HG02938 (cell line): ENCODE data around the gene P4HB.

ENCODE experiments used
- ATAC-seq: cut with Tn5 transposase; IDR thresholded peaks from one replicate; pipeline ENCODE4 v1.9.1; 2021; ENCODE audit warnings: mild to moderate bottlenecking, moderate library complexity; ENCODE audit not compliant: unreplicated experiment

The P4HB gene

DNA sequence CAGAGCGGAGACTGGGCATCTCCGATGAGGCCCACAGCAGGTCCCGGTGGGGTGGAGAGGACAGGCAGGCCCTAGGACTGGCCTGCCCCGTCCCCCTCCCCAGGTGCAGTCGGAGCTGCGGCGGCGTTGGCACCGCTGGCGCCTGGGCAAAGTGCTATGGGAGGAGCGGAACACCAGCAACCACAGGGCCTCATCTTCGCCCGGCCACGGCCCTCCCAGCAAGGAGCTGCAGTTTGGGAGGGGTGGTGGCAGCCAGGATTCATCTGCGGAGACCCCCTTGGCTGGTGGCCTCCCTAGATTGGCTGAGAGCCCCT, 47.0 kb downstream of the P4HB start:
- ATAC-seq, result no peak

DNA sequence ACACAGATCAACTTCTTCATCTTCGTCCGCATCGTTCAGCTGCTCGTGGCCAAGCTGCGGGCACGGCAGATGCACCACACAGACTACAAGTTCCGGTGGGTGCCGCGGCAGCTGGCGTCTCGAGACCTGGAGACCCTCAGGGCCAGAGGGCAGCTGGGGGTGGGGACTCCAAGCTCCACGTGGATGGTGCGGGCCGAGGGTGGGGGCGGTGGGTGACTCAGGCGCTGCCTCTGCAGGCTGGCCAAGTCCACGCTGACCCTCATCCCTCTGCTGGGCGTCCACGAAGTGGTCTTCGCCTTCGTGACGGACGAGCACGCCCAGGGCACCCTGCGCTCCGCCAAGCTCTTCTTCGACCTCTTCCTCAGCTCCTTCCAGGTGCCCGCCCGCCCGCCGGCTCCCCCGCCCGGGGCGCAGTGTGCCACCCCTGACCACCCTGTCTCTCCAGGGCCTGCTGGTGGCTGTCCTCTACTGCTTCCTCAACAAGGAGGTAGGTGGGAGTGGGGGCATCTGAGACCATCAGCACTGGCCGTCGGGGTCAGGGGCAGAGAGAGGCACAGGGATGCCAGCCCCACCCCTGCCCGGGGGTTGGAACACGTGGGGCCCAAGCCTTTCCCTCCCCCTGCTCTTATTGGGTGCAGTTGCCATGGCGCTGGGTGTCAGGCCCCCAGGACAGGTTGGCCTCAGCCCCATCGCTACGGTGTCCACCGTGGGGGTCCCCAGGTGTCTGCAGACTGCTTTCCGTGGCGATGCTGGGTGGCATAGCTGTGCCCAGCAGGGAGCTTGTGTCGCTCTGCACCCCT, 47.6 kb downstream of the P4HB start:
- ATAC-seq, result no peak

DNA sequence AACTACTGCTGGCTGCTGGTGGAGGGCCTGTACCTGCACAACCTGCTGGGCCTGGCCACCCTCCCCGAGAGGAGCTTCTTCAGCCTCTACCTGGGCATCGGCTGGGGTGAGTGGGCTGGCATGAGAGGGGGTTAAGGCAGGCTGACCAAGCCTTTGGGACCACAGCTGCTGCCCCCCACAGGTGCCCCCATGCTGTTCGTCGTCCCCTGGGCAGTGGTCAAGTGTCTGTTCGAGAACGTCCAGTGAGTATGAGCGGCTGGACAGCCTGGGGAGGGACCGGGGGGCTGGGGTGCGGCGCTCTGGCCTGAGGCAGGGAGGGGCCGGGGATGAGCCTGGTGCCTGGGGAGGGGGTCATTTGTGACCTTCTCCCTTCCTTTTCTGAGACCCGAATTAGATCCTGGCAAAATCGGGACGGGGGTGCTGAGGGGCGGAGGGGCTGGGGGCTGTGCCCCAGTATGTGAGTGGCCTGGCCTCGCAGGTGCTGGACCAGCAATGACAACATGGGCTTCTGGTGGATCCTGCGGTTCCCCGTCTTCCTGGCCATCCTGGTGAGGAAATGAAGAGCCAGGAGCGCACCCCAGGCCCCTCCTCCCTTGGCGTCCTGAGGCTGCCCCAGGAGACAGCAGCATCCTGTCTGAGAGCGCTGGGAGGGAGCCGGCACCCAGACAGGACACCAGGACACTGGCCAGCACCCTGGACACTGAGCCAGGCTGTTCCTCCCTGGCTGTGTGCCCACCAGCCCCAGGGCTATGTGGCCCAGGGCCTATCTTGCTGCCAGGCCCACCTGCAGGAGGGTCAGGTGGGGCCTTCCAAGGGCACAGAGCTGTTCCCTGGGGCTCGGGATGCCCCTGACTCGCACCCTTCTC, 48.4 kb downstream of the P4HB start:
- ATAC-seq, result no peak

- no peak for ATAC-seq
Measured at GRCh38 chr17:81810892-81811704, 49.2 kb downstream of the P4HB start.

DNA sequence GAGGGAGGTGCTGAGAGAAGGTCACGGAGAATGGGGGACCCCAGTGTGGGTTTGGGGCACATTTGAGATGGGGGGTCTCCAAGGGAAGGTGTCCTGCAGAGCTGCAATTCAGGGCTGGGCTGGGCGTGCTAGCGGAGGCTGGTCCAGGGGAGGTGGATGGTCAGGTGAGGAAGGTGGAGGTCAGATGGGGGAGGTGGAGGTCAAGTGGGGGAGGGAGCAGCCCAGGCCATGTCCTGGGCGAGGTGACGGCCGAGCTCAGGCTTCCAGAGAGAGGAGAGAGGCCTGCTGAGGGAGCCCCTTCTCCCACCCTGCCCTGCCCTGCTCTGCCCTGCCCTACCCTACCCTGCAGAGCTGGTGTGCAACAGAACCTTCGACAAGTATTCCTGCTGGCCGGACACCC, 49.9 kb downstream of the P4HB start:
- no peak for ATAC-seq

DNA sequence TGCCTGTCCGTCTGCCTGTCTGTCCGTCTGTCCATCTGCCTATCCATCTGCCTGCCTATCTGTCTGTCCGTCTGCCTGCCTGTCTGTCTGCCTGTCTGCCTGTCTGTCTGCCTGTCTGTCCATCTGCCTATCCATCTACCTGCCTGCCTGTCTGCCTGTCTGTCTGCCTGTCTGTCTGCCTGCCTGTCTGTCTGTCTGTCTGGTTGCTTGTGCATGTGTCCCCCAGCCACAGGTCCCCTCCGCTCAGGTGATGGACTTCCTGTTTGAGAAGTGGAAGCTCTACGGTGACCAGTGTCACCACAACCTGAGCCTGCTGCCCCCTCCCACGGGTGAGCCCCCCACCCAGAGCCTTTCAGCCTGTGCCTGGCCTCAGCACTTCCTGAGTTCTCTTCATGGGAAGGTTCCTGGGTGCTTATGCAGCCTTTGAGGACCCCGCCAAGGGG, 50.8 kb downstream of the P4HB start:
- no peak for ATAC-seq

DNA sequence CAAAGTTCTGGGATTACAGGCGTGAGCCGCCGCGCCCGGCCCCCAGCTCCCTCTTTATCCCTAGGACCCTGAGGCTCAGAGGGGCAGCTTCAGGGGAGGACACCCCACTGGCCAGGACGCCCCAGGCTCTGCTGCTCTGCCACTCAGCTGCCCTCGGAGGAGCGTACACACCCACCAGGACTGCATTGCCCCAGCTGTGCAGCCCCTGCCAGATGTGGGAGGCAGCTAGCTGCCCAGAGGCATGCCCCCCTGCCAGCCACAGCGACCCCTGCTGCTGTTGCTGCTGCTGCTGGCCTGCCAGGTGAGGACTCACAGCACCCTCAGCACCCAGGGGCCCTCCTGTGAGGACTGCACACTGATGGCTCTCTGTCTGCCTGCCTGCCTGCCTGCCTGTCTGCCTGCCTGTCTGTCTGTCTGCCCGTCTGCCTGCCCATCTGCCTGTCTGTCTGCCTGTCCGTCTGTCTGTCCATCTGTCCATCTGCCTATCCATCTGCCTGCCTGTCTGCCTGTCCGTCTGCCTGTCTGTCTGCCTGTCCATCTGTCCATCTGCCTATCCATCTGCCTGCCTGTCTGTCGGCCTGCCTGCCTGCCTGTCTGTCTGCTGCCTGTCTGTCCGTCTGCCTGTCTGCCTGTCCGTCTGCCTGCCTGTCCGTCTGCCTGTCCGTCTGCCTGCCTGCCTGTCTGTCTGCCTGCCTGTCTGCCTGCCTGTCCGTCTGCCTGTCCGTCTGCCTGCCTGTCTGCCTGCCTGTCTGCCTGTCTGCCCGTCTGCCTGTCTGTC, 51.4 kb downstream of the P4HB start:
- ATAC-seq, result no peak

GRCh38 chr17:81807839-81808238, 52.5 kb downstream of the P4HB start:
- ATAC-seq, result no peak

- no peak for ATAC-seq
Measured at GRCh38 chr17:81807210-81807719, 53.1 kb downstream of the P4HB start.

GRCh38 chr17:81806461-81807209, 53.7 kb downstream of the P4HB start:
- no peak for ATAC-seq

DNA sequence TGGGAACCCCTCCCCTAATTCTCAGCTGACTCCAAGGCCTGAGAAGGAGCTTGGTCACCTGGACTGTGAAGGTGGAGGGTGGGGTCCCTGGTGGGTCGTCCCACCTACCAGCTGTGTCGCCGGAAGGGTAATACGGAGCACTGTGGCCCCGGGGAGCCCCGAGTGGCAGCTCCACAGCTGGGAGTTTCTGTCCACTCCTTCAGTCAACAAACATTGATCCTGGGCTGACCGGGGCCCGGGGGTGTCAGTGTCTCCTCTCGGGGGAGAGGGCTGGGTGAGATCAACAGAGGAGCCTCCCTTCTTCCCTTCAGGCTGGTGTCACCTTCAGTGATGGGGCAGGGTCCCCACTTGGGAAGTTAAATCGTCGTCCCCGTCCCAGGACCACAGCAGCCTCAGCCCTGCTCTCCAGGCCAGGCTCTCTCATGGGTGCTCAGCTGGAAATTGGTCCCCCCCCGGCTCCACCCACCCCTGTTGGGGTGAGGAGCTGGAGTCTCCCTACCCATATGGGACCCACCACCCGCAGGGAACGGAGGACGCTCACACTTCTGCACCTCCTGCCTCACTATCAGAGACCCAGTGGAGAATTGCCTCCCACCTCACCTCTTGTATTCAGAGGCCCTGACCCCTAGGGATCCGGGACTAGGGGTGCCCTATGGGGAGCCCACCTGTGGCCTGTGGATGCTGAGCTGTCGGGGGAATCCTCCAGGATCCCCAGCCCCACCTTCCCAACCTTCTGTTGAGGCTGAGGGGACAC, 54.5 kb downstream of the P4HB start:
- ATAC-seq, result no peak

- no peak for ATAC-seq
Measured at GRCh38 chr17:81804559-81805399, 55.6 kb downstream of the P4HB start.

DNA sequence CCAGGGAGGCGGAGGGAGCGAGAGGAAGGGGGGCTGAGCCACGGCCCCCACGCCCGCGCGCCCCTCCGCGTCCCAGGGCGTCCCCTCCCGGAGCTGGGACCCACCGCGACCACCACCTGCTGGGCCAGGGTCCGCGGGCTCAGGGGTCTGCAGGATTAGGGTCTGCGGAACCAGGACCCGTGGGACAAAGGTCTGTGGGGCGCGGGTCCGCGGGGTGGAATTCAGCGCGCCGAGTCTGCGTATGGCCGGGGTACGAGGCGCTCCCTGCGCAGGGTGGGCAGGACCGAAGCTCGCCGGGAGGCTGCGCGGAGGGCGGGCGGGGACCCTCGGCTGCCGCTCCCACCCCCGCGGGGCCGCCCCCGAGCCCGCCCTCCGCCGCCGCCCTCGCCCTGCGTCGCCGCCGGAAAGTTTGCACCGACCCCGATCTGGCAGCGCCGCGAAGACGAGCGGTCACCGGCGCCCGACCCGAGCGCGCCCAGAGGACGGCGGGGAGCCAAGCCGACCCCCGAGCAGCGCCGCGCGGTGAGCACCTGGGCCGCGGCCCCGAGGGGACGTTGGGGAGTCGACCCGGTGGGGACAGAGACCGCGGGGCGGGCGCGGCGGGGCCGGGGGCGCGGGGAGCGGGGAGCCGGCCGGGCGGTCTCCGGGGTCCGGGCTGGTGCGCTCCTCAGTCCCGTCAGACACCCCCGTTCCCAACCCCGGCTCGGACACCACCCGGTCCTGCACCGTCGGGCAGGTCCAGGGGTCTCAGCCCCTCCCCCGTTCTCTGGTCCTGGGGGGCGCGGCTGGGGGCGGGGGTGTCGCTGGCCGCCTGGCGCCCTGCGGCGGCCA, 56.4 kb downstream of the P4HB start, which contains the start of gene GCGR:
Gene GCGR (plus strand): TSS at position 423 of the 831 bp plus-strand sequence. CDS start 4,869 bp downstream, outside the sequence.
- no peak for ATAC-seq

- no peak for ATAC-seq
Measured at GRCh38 chr17:81802856-81803643, 57.3 kb downstream of the P4HB start.

DNA sequence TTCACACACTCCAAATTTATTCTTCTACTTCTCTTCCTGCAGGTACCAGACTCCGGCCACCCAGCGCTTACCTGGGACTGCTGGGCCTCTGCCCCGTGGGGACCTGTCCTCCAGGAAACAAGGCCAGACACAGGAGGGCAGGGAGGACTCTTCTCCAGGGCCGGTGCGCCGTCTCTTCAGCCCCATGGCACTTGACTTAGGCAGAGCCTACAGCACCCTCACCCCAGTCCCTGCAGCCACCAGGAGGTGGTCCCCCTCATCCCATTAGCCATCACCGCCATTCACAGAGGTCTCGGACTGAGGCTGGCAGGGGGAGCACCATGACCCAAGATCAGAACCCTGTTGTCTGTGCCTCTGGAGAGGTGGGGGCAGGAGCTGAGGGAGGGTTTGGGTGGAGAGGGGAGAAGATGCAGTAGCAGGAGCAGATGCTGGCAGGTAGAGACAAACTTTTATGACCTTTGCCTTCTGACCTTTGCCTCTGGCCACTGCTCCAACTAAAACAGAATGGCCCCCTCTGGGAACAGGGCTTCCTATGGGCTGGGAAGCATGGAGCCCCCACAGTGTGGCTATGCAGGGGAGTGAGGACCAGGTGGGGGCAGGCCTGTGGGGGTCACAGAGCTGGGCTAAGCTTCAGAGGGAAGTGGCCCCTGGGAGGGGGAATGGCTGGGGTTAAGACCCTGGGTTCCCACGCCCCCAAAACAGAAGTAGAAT, 58.1 kb downstream of the P4HB start:
- ATAC-seq, result no peak

DNA sequence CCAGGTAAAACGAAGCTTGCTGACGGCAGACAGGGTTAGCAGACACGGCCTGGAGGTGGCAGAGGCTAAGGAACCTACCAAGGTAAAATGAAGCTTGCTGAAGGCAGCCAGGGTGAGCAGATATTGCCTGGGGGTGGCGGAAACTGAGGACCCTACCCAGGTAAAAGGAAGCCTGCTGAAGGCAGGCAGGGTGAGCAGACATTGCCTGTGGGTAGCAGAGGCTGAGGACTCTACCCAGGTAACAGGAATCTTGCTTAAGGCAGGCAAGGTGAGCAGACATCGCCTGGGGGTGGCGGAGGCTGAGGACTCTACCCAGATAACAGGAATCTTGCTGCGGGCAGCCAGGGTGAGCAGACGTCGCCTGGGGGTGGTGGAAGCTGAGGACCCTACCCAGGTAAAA, 59.0 kb downstream of the P4HB start:
- ATAC-seq, result no peak
